Urinary bladder (tissue), 4 donors: ENCODE results near the gene PUS7. TPM values are rescaled to one million over a fixed set of nuclear protein-coding genes. Genes with fewer than 3 reads are reported as not detected.
"Not testable (repeated sequence)": the region's sequence is repeated elsewhere in the genome, so short reads cannot be mapped to it uniquely, and the experiment has no call there.

Source experiments
- DNase-seq: peaks from one replicate; pipeline ENCODE4 v3.0.0-alpha.2; 2015; ENCODE audit errors: extremely low spot score
- H3K27ac ChIP-seq: one replicate; pipeline ENCODE4 v1.5.1; 2013; ENCODE audit warnings: low read depth, mild to moderate bottlenecking, moderate library complexity
- H3K36me3 ChIP-seq: one replicate; pipeline ENCODE4 v1.6.1; 2013; ENCODE audit warnings: mild to moderate bottlenecking, moderate library complexity; ENCODE audit not compliant: insufficient read depth
- H3K4me1 ChIP-seq: one replicate; pipeline ENCODE4 v1.6.1; 2013; ENCODE audit warnings: mild to moderate bottlenecking, moderate library complexity; ENCODE audit not compliant: insufficient read depth
- H3K4me3 ChIP-seq: one replicate; pipeline ENCODE4 v1.5.1; 2013; ENCODE audit warnings: low read depth, low read length
- WGBS: extraction: QIAGEN DNeasy Blood & Tissue Kit; methylation state at CpG from one replicate; pipeline ENCODE4 v1.1.7; 2013; 5-methylcytosine and 5-hydroxymethylcytosine counted together
- polyA plus RNA-seq: library from polyadenylated mRNA; stranded (reverse); fragments of 200-250 nt; gene quantifications from one replicate; pipeline ENCODE4 v1.2.3, GENCODE V29; 2013
- total RNA-seq: library from RNA; depleted of rRNA; stranded (reverse); fragments of >200 nt; gene quantifications from one replicate; pipeline ENCODE4 v1.2.3, GENCODE V29; 2014
- donor health status: healthy with polysubstance abuse.
- donor health status: healthy.

The PUS7 gene
- total and polyA plus RNA-seq, 2 donors = 7.3 to 16.3 TPM

GRCh38 chr7:105524423-105524822 is 2.4 kb upstream of the PUS7 start:
- H3K36me3 ChIP-seq, DNase-seq, H3K4me1 ChIP-seq, H3K4me3 ChIP-seq, H3K27ac ChIP-seq: not testable (repeated sequence)
- 95% methylated on average over 11 of the region's 11 CpGs for WGBS

GRCh38 chr7:105521027-105521716 is 899 bp downstream of the PUS7 start:
- Histone ChIP-seq H3K36me3 (no peaks in the 10 kb centered on the region), H3K27ac (peak overlapping the region; percentile 53), H3K4me3 (peak overlapping the region; percentile 75), H3K4me1 (no peaks in the 10 kb centered on the region)
- 6% methylated on average over 25 of the region's 25 CpGs for WGBS
- DNase-seq = no peak

GRCh38 chr7:105520620-105521019 is 1.5 kb downstream of the PUS7 start:
- not testable (repeated sequence) for DNase-seq, H3K36me3 ChIP-seq, H3K27ac ChIP-seq, H3K4me1 ChIP-seq, H3K4me3 ChIP-seq
- 95% methylated on average over 7 of the region's 7 CpGs for WGBS

GRCh38 chr7:105519353-105519752 is 2.7 kb downstream of the PUS7 start:
- no peaks in the 10 kb centered on the region for H3K4me1 ChIP-seq
- DNase-seq = no peak
- H3K36me3 ChIP-seq = no peaks in the 10 kb centered on the region
- WGBS = 91% methylated on average over 6 of the region's 6 CpGs
- H3K27ac ChIP-seq = no peak overlapping the region
- no peak overlapping the region for H3K4me3 ChIP-seq

GRCh38 chr7:105515610-105516009 is 6.5 kb downstream of the PUS7 start:
- not testable (repeated sequence) for H3K36me3 ChIP-seq, H3K4me3 ChIP-seq, H3K4me1 ChIP-seq, DNase-seq, H3K27ac ChIP-seq
- 94% methylated on average over 7 of the region's 7 CpGs for WGBS

GRCh38 chr7:105512926-105513526 is 9.0 kb downstream of the PUS7 start:
- no peak for DNase-seq
- Histone ChIP-seq H3K4me3 (no peak overlapping the region), H3K27ac (no peak overlapping the region), H3K4me1 (no peaks in the 10 kb centered on the region), H3K36me3 (no peaks in the 10 kb centered on the region)
- WGBS = 97% methylated on average over 4 of the region's 4 CpGs

- H3K4me1 ChIP-seq = no peaks in the 10 kb centered on the region
- DNase-seq = no peak
- WGBS = 93% methylated on average over 4 of the region's 4 CpGs
- no peaks in the 10 kb centered on the region for H3K36me3 ChIP-seq
- no peak overlapping the region for H3K4me3 ChIP-seq
- no peak overlapping the region for H3K27ac ChIP-seq
Observed at GRCh38 chr7:105512415-105512814, 9.7 kb downstream of the PUS7 start.

- Histone ChIP-seq H3K4me1 (no peaks in the 10 kb centered on the region), H3K4me3 (no peak overlapping the region), H3K36me3 (peaks cover 1% of the 10 kb centered on the region), H3K27ac (no peak overlapping the region)
- DNase-seq = no peak
- WGBS = 93% methylated on average over 9 of the region's 9 CpGs
Observed at GRCh38 chr7:105502173-105502572, 19.9 kb downstream of the PUS7 start.

GRCh38 chr7:105497016-105497415 is 25.1 kb downstream of the PUS7 start:
- DNase-seq = no peak
- no peaks in the 10 kb centered on the region for H3K4me1 ChIP-seq
- WGBS = 79% methylated on average over 5 of the region's 5 CpGs

GRCh38 chr7:105496521-105496920 is 25.6 kb downstream of the PUS7 start:
- no peak for DNase-seq
- H3K36me3 ChIP-seq = peaks cover 1% of the 10 kb centered on the region
- H3K27ac ChIP-seq = no peak overlapping the region
- WGBS = 52% methylated on average over 2 of the region's 2 CpGs
- H3K4me1 ChIP-seq = no peaks in the 10 kb centered on the region
- H3K4me3 ChIP-seq = no peak overlapping the region

More at GRCh38 chr7:105497016-105497415, 25.1 kb downstream of the PUS7 start:
- no peak overlapping the region for H3K27ac ChIP-seq
- H3K4me3 ChIP-seq = no peak overlapping the region
- peaks cover 1% of the 10 kb centered on the region for H3K36me3 ChIP-seq

GRCh38 chr7:105493923-105494315 is 28.2 kb downstream of the PUS7 start:
- no peak overlapping the region for H3K27ac ChIP-seq
- no peaks in the 10 kb centered on the region for H3K4me1 ChIP-seq
- peaks cover 3% of the 10 kb centered on the region for H3K36me3 ChIP-seq
- DNase-seq = no peak
- no peak overlapping the region for H3K4me3 ChIP-seq
- 44% methylated on average over 5 of the region's 5 CpGs for WGBS

- H3K4me3 ChIP-seq = no peak overlapping the region
- DNase-seq = no peak
- H3K4me1 ChIP-seq = no peaks in the 10 kb centered on the region
- no peak overlapping the region for H3K27ac ChIP-seq
- H3K36me3 ChIP-seq = peaks cover 2% of the 10 kb centered on the region
- 52% methylated on average over 7 of the region's 7 CpGs for WGBS
Observed at GRCh38 chr7:105493196-105493922, 28.7 kb downstream of the PUS7 start.

- 89% methylated on average over 3 of the region's 3 CpGs for WGBS
- Histone ChIP-seq H3K27ac (no peak overlapping the region), H3K4me3 (no peak overlapping the region), H3K4me1 (no peaks in the 10 kb centered on the region), H3K36me3 (peaks cover 2% of the 10 kb centered on the region)
- DNase-seq = no peak
Observed at GRCh38 chr7:105489409-105489808, 32.7 kb downstream of the PUS7 start.
